ENCODE results near the gene ENOPH1.

DNA sequence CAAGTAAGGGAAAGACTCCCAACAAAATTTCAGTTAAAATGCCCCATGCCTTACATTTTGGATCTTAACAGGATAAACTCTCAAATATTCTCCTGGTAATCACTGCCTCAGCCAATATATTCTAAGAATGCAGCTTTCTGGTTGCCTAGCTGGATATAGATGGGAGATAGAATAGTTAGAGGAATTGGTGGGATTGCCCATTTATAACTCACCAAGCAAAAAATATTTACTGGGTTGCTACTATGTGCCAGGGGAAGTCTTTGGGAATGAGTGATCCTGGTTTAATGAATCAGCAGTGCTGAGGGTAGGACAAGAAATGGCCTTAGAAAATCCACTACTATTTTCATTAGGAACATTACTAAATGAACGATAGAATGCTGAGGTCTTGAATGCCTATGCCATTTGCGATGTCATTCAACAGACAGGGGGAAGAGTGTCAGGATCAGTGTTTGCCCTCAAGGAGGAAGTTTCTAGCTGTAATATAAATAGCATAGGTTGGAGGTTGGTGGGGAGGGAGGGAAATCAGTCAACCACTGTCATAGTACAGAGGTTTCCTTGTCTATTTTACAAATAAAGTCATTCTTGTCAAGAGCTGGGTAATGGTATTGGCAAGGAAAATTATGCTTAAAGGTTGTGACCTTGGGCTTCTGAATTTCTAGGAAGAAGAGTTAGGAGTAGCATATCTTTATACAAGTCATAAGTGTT lies 63.5 kb downstream of the ENOPH1 start:
- TF ChIP-seq POLR2A (IDR thresholded peaks at IDR 0.05) = no peak
- TF ChIP-seq, protein P1, sequence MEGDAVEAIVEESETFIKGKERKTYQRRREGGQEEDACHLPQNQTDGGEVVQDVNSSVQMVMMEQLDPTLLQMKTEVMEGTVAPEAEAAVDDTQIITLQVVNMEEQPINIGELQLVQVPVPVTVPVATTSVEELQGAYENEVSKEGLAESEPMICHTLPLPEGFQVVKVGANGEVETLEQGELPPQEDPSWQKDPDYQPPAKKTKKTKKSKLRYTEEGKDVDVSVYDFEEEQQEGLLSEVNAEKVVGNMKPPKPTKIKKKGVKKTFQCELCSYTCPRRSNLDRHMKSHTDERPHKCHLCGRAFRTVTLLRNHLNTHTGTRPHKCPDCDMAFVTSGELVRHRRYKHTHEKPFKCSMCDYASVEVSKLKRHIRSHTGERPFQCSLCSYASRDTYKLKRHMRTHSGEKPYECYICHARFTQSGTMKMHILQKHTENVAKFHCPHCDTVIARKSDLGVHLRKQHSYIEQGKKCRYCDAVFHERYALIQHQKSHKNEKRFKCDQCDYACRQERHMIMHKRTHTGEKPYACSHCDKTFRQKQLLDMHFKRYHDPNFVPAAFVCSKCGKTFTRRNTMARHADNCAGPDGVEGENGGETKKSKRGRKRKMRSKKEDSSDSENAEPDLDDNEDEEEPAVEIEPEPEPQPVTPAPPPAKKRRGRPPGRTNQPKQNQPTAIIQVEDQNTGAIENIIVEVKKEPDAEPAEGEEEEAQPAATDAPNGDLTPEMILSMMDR (IDR thresholded peaks at IDR 0.05) = no peak

Measured in gastroesophageal sphincter (tissue), 3 donors.